GM12864 (cell line): Measurements from ENCODE around the gene NFILZ.
A peak's percentile ranks its signal among the peaks of the same experiment; 100 is the strongest.

Experiments used
- DNase-seq: peaks from one replicate; pipeline ENCODE4 v3.0.0-alpha.2; 2011; ENCODE audit warnings: low read depth
- H3K4me3 ChIP-seq: 2 replicates; pipeline ENCODE4 v1.5.1; 2011; ENCODE audit warnings: mild to moderate bottlenecking, low read depth, low read length, control low read depth
- TF ChIP-seq, protein P1 (sequence below): IDR thresholded peaks from 2 replicates; pipeline ENCODE4 v1.5.1; 2011; ENCODE audit warnings: low read depth, mild to moderate bottlenecking, moderate library complexity, low read length, control low read depth, inconsistent platforms; ENCODE audit errors: missing control alignments

The NFILZ gene

DNA sequence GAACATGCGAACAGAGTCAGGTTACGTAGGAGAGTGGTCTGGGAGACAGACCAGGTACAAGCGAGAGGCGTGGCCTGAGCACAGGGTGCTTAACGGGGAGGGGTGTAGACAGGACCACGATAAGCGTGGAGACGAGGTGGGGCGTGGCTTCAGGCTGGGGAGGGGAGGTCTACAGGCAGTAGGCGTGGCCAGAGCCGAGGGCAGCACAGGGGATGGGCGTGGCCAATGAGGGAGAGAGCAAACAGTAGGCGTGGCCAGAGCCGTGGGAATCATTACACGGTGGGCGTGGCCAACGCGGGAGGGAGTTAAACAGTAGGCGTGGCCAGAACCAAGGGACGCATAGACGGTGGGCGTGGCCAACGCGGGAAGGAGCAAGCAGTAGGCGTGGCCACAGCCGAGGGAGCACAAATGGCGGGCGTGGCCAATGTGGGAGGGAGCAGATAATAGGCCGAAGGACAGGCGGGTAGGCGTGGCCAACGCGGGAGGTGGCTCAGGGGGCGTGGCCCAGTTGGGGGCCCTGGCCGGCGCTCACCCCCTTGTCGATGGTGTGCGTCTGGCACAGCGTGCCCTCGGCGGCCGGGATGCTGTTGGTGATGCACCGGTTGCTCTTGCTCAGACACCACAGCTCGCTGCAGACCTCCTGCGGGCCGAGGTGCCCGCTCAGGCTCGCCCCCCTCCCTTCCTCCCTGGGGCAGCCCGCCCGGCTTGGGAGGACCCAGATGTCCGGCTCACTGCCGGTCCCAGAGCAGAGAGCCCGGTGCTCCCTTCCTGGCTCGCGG, 38.0 kb upstream of the NFILZ start:
- TF ChIP-seq, protein P1, sequence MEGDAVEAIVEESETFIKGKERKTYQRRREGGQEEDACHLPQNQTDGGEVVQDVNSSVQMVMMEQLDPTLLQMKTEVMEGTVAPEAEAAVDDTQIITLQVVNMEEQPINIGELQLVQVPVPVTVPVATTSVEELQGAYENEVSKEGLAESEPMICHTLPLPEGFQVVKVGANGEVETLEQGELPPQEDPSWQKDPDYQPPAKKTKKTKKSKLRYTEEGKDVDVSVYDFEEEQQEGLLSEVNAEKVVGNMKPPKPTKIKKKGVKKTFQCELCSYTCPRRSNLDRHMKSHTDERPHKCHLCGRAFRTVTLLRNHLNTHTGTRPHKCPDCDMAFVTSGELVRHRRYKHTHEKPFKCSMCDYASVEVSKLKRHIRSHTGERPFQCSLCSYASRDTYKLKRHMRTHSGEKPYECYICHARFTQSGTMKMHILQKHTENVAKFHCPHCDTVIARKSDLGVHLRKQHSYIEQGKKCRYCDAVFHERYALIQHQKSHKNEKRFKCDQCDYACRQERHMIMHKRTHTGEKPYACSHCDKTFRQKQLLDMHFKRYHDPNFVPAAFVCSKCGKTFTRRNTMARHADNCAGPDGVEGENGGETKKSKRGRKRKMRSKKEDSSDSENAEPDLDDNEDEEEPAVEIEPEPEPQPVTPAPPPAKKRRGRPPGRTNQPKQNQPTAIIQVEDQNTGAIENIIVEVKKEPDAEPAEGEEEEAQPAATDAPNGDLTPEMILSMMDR = no peak
- no peak overlapping the region for H3K4me3 ChIP-seq
- no peak for DNase-seq

DNA sequence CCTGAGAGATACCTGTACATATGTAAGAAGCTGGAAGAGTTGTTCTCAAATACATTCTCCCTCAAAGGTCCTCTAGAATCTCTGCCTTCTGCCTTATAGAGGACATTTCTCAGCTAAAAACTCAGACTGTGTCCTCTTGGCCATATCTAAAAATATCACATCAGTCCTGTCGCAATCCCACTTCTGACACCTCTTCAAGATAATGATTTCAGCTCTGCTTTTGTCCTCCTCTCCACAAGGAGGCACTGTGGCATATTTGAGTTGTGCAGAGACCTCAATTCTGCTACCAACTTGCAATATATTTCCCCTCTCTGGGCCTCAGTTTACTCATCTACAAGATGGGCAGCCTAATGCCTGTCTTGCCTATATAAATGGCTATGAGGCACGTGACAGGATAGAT, 36.5 kb upstream of the NFILZ start:
- no peak overlapping the region for H3K4me3 ChIP-seq
- DNase-seq = no peak
- TF ChIP-seq, protein P1 = peak; percentile 4

DNA sequence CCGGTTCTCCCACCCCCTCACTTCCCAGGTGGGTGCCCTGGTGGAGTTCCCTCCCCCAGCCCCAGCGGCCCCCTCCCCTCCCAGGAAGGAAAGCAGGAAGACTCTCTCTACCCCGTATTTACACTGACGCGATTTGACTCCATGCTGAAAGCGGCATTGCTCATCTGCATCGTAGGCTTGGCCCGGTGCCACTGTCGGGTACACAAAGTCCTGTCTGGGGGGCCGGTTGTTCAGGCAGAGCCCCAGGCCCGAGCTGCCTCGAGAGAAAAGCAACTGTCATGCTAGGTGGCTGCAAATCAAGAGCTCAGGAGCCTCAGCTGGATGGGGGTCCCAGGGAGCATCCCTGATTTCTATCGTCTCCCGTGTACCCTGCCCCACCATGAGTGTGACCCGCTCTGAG, 34.8 kb upstream of the NFILZ start:
- no peak overlapping the region for H3K4me3 ChIP-seq
- no peak for DNase-seq
- TF ChIP-seq, protein P1 = no peak

DNA sequence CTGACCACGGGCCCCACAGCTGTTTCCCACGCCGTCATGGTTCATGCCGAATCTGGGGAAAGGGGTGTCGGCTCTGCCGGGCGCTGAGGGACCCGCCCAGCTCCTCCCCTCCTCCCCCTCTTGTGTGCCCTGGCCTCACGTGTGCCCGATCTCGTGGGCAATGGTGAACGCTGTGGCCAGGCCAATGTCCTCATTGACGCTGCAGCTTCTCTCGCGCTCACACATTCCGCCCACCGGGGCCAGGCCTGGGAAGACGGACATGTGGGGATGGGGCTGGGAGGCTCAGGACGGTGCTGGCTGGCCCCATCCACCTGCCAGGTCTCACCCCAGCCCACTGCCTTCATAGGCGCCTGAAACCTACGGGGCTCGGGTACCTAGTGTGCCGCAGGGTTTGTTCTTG, 34.3 kb upstream of the NFILZ start:
- TF ChIP-seq, protein P1 = no peak
- no peak overlapping the region for H3K4me3 ChIP-seq
- DNase-seq = no peak

DNA sequence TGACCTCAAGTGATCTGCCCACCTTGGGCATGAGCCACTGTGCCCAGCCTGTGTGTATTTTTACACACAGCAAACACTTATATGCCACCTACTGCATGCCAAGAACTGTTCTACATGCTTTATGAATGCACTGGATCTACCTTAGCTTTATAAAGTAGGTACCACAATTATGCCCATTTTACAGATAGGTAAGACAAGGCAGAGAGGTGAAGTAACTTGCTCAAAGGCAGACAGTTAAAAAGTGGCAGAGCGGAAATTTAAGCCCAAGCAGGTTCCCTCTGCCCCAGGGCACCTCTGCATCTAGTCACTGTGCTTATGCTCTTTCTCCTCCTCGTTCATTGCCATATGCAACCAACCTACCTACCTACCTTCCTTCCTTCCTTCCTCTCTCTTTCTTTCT, 30.4 kb upstream of the NFILZ start:
- TF ChIP-seq, protein P1 = no peak
- no peak for DNase-seq
- no peak overlapping the region for H3K4me3 ChIP-seq

DNA sequence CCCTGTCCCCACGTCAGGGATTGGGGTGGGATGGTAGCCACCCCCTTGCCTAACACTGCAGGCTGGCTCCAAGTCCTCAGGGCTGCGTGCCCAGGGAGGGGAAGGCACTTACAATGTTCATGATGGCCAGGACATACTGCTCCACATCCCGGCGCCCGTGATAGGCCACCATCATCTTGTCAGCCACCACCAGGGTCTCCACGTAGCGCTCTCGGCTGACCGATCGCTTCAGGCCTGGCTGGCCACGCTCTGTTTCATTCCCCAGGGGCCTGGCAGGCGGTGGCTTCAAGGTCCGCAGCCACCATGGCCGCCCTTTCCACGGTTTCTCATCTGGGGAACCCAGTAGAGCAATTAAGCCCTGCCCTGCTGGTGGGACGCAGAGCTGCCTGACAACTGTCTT, 29.6 kb upstream of the NFILZ start:
- H3K4me3 ChIP-seq = no peak overlapping the region
- TF ChIP-seq, protein P1 = no peak
- no peak for DNase-seq

DNA sequence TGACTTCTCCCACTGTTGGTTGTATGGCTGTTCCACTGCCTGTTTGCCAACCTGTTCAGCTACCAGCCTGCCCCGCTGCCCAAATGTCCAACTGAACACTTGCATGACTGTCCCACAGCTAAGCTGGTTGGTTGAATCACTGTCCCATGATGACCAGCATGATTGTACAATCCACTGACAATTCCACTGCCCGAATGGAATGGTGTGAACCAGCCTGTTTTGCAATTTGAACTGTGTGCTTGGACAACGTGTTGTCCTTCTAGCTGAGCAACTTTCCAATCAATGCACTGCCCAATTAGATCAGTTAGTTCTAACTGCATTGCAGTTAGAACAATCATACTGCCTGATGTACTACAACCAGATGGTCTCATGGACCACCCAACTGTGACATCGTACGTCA, 28.6 kb upstream of the NFILZ start:
- TF ChIP-seq, protein P1 = no peak
- no peak for DNase-seq
- no peak overlapping the region for H3K4me3 ChIP-seq
